Parathyroid adenoma (tissue), 2 donors: Measurements from ENCODE around the gene NOTCH3.

Source experiments
- H2AFZ ChIP-seq: fragments of 300-600 bp; sonication (generic); one replicate; pipeline ENCODE4 v1.7.0; 2017; ENCODE audit warnings: antibody characterized with exemption, mild to moderate bottlenecking
- H3K27ac ChIP-seq: fragments of 300-600 bp; sonication (generic); one replicate; pipeline ENCODE4 v1.7.0; 2017
- H3K27me3 ChIP-seq: fragments of 300-600 bp; sonication (generic); one replicate; pipeline ENCODE4 v1.7.0; 2017; ENCODE audit warnings: low read length; ENCODE audit not compliant: control insufficient read depth, insufficient read depth
- H3K36me3 ChIP-seq: fragments of 300-600 bp; sonication (generic); one replicate; pipeline ENCODE4 v1.7.0; 2017; ENCODE audit warnings: low read length; ENCODE audit not compliant: control insufficient read depth, insufficient read depth
- H3K4me1 ChIP-seq: fragments of 300-600 bp; sonication (generic); one replicate; pipeline ENCODE4 v1.7.0; 2017; ENCODE audit warnings: control low read depth
- H3K4me2 ChIP-seq: fragments of 300-600 bp; sonication (generic); one replicate; pipeline ENCODE4 v1.7.0; 2017; ENCODE audit warnings: low read length
- H3K4me3 ChIP-seq: fragments of 300-600 bp; sonication (generic); one replicate; pipeline ENCODE4 v1.7.0; 2017; ENCODE audit warnings: low read depth, low read length
- H3K79me2 ChIP-seq: fragments of 300-600 bp; sonication (generic); one replicate; pipeline ENCODE4 v1.7.0; 2017; ENCODE audit warnings: control low read depth
- H3K9ac ChIP-seq: fragments of 300-600 bp; sonication (generic); one replicate; pipeline ENCODE4 v1.7.0; 2017; ENCODE audit warnings: mild to moderate bottlenecking
- H3K9me3 ChIP-seq: fragments of 300-600 bp; sonication (generic); one replicate; pipeline ENCODE4 v1.7.0; 2017; ENCODE audit warnings: low read length; ENCODE audit not compliant: control insufficient read depth
- CTCF ChIP-seq: fragments of 300-600 bp; sonication (generic); IDR thresholded peaks from one replicate; pipeline ENCODE4 v1.7.0; 2017; ENCODE audit warnings: antibody characterized with exemption, mild to moderate bottlenecking
- donor health status: primary hyperparathyroidism.

Gene NOTCH3

DNA sequence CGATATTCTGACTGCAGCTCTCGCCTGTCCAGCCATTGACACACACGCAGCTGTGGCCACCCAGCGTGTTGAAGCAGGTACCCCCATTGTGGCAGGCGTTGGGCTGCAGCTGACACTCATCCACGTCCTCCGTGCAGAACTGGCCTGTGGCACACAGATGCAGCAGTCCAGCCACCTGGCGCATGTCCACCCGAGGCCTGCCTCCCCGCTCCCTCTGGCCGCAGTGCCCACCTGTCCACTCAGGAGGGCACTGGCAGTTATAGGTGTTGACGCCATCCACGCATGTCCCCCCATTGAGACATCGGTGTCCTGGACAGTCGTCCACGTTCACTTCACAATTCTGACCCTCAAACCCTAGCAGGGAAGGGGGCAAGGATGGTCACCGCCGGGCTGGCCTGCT lies 9.3 kb downstream of the NOTCH3 start:
- Histone ChIP-seq H3K79me2 (no peaks in the 10 kb centered on the region), H3K9ac (no peak overlapping the region), H3K4me2 (no peak overlapping the region), H3K27ac (no peak overlapping the region), H3K27me3 (no peaks in the 10 kb centered on the region), H2AFZ (no peak overlapping the region), H3K36me3 (no peaks in the 10 kb centered on the region), H3K4me3 (no peak overlapping the region), H3K4me1 (peaks cover 3% of the 10 kb centered on the region), H3K9me3 (no peaks in the 10 kb centered on the region)
- TF ChIP-seq CTCF: no peak

- Histone ChIP-seq H3K36me3 (no peaks in the 10 kb centered on the region), H2AFZ (no peak overlapping the region)
- no peak for TF ChIP-seq CTCF
Observed at GRCh38 chr19:15188851-15189250, 11.9 kb downstream of the NOTCH3 start.

GRCh38 chr19:15187026-15188007 lies 13.5 kb downstream of the NOTCH3 start:
- no peak overlapping the region for H2AFZ ChIP-seq

More at GRCh38 chr19:15188851-15189250, 11.9 kb downstream of the NOTCH3 start:
- Histone ChIP-seq H3K4me3 (no peak overlapping the region), H3K27me3 (no peaks in the 10 kb centered on the region), H3K4me1 (no peaks in the 10 kb centered on the region), H3K27ac (no peak overlapping the region), H3K9ac (no peak overlapping the region), H3K4me2 (no peak overlapping the region), H3K9me3 (no peaks in the 10 kb centered on the region), H3K79me2 (no peaks in the 10 kb centered on the region)

DNA sequence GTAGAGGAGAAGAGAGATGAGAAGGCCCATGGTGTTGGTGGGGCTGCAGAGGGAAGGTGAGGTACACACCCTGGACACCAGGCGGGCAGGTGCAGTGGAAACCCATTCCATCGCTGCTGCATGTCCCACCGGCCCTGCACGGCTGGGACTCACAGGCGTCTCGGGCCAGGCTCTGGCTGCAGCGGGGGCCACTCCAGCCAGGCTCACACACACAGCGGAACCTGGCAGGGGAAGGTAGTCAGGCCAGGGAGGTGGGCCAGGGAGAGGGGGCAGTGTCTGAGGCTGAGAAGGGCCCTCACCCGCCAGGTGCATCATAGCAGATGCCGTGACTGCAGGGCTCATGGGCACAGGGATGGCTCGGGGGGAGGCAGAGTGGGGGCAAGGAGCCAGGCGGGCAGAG lies 15.6 kb downstream of the NOTCH3 start:
- Histone ChIP-seq H3K4me3 (no peak overlapping the region), H3K79me2 (no peaks in the 10 kb centered on the region), H3K9me3 (no peaks in the 10 kb centered on the region), H3K4me1 (no peaks in the 10 kb centered on the region), H3K27me3 (no peaks in the 10 kb centered on the region), H3K4me2 (no peak overlapping the region), H3K36me3 (no peaks in the 10 kb centered on the region), H3K9ac (no peak overlapping the region), H2AFZ (no peak overlapping the region), H3K27ac (no peak overlapping the region)
- TF ChIP-seq CTCF: no peak

More at GRCh38 chr19:15187026-15188007, 13.5 kb downstream of the NOTCH3 start:
- TF ChIP-seq CTCF: no peak
- Histone ChIP-seq H3K9ac (no peak overlapping the region), H3K4me3 (no peak overlapping the region), H3K27ac (no peak overlapping the region), H3K36me3 (no peaks in the 10 kb centered on the region), H3K27me3 (no peaks in the 10 kb centered on the region), H3K9me3 (no peaks in the 10 kb centered on the region), H3K79me2 (no peaks in the 10 kb centered on the region), H3K4me2 (no peak overlapping the region), H3K4me1 (no peaks in the 10 kb centered on the region)
